HL-60 (cell line): ENCODE data around the gene ENPP6.
"Not testable (repeated sequence)": the region's sequence is repeated elsewhere in the genome, so short reads cannot be mapped to it uniquely, and the experiment has no call there.

Experiments used
- DNase-seq, 2 experiments: peaks; one replicate each; pipeline ENCODE4 v3.0.0-alpha.2; 2010 to 2020; ENCODE audit warnings: low read depth in 1 of 2, low spot score in 1 of 2
- H3K27ac ChIP-seq: fragments of 250-450 bp; sonication (Bioruptor Pico); replicated peaks from 2 replicates; pipeline ENCODE4 v1.5.1; 2020; ENCODE audit warnings: mild to moderate bottlenecking, moderate library complexity
- H3K27me3 ChIP-seq: fragments of 250-450 bp; sonication (Bioruptor Pico); 2 replicates; pipeline ENCODE4 v1.5.1; 2021; ENCODE audit warnings: mild to moderate bottlenecking, moderate library complexity; ENCODE audit not compliant: insufficient read depth, poor library complexity, severe bottlenecking
- H3K4me3 ChIP-seq: replicated peaks from 2 replicates; pipeline ENCODE4 v1.5.1; 2011; ENCODE audit warnings: mild to moderate bottlenecking, control low read depth, low read length; ENCODE audit not compliant: insufficient read depth
- GABPA ChIP-seq: IDR thresholded peaks from 2 replicates; pipeline ENCODE4 v1.6.1; 2012; ENCODE audit warnings: low read depth
- POLR2AphosphoS5 ChIP-seq: IDR thresholded peaks from 2 replicates; pipeline ENCODE4 v1.6.1; 2012; ENCODE audit warnings: low read depth
- REST ChIP-seq: IDR thresholded peaks from 2 replicates; pipeline ENCODE4 v1.6.1; 2012; ENCODE audit warnings: low read depth; ENCODE audit not compliant: insufficient replicate concordance
- SPI1 ChIP-seq: IDR thresholded peaks from 2 replicates; pipeline ENCODE4 v1.6.1; 2012; ENCODE audit warnings: low read depth, mild to moderate bottlenecking, borderline replicate concordance
- TF ChIP-seq, protein P1 (sequence below): IDR thresholded peaks from one replicate; pipeline ENCODE4 v1.5.1; 2011; ENCODE audit warnings: low read length, control low read depth, inconsistent platforms; ENCODE audit not compliant: insufficient read depth

Gene ENPP6

GRCh38 chr4:184053434-184053833 is 164.2 kb downstream of the ENPP6 start:
- H3K27ac ChIP-seq: no peak overlapping the region
- H3K27me3 ChIP-seq: no peaks in the 10 kb centered on the region
- TF ChIP-seq SPI1: no peak
- TF ChIP-seq, protein P1, sequence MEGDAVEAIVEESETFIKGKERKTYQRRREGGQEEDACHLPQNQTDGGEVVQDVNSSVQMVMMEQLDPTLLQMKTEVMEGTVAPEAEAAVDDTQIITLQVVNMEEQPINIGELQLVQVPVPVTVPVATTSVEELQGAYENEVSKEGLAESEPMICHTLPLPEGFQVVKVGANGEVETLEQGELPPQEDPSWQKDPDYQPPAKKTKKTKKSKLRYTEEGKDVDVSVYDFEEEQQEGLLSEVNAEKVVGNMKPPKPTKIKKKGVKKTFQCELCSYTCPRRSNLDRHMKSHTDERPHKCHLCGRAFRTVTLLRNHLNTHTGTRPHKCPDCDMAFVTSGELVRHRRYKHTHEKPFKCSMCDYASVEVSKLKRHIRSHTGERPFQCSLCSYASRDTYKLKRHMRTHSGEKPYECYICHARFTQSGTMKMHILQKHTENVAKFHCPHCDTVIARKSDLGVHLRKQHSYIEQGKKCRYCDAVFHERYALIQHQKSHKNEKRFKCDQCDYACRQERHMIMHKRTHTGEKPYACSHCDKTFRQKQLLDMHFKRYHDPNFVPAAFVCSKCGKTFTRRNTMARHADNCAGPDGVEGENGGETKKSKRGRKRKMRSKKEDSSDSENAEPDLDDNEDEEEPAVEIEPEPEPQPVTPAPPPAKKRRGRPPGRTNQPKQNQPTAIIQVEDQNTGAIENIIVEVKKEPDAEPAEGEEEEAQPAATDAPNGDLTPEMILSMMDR: no peak
- no peak for TF ChIP-seq POLR2AphosphoS5
- no peak for TF ChIP-seq GABPA
- no peak for TF ChIP-seq REST
- no peak overlapping the region for H3K4me3 ChIP-seq
- DNase-seq: no peak

- no peak overlapping the region for H3K27ac ChIP-seq
- TF ChIP-seq SPI1 (no peak), GABPA (no peak), POLR2AphosphoS5 (no peak), REST (no peak)
- TF ChIP-seq, protein P1: no peak
- no peak overlapping the region for H3K4me3 ChIP-seq
- no peak for DNase-seq
- no peaks in the 10 kb centered on the region for H3K27me3 ChIP-seq
Measured at GRCh38 chr4:184052616-184053015, 165.1 kb downstream of the ENPP6 start.

GRCh38 chr4:184051262-184051661 is 166.4 kb downstream of the ENPP6 start:
- not testable (repeated sequence) for H3K27ac ChIP-seq, H3K4me3 ChIP-seq, H3K27me3 ChIP-seq, DNase-seq

GRCh38 chr4:184046148-184046547 is 171.5 kb downstream of the ENPP6 start:
- DNase-seq: no peak
- TF ChIP-seq, protein P1: no peak
- TF ChIP-seq SPI1: no peak
- peaks cover under 1% of the 10 kb centered on the region for H3K27me3 ChIP-seq
- H3K4me3 ChIP-seq: no peak overlapping the region
- H3K27ac ChIP-seq: no peak overlapping the region
